GM18951 (cell line): ENCODE data around the gene KATNIP.

Experiments used
- POLR2A ChIP-seq: IDR thresholded peaks from 4 replicates; pipeline ENCODE4 v1.6.1; 2011; ENCODE audit warnings: mild to moderate bottlenecking; ENCODE audit not compliant: insufficient read length, insufficient read depth; ENCODE audit errors: extremely low read depth
- in situ Hi-C: fragments of 300-500 bp; cut with MboI; formaldehyde crosslinking; loops from one replicate; pipeline ENCODE4 v1.12.0; 2022; ENCODE audit warnings: low sequenced_read_pairs, mixed read lengths, inconsistent platforms; ENCODE audit not compliant: unreplicated experiment

KATNIP gene

GRCh38 chr16:27522173-27522707, 27.7 kb upstream of the KATNIP start:
- in situ Hi-C loops = no loop called here
- no peak for TF ChIP-seq POLR2A

GRCh38 chr16:27526180-27526579, 23.8 kb upstream of the KATNIP start:
- in situ Hi-C loops = no loop called here
- TF ChIP-seq POLR2A = no peak

- in situ Hi-C loops = no loop called here
- no peak for TF ChIP-seq POLR2A
Measured at GRCh38 chr16:27528294-27528693, 21.6 kb upstream of the KATNIP start.

GRCh38 chr16:27529962-27530361, 20.0 kb upstream of the KATNIP start:
- in situ Hi-C loops = no loop called here
- no peak for TF ChIP-seq POLR2A

- no peak for TF ChIP-seq POLR2A
Measured at GRCh38 chr16:27531186-27531585, 18.8 kb upstream of the KATNIP start.

GRCh38 chr16:27531826-27532800, 17.8 kb upstream of the KATNIP start:
- TF ChIP-seq POLR2A = no peak

More at GRCh38 chr16:27531186-27531585, 18.8 kb upstream of the KATNIP start:
- in situ Hi-C loops = no loop called here

GRCh38 chr16:27534256-27534655, 15.7 kb upstream of the KATNIP start:
- TF ChIP-seq POLR2A = no peak
- in situ Hi-C loops = no loop called here

More at GRCh38 chr16:27531826-27532800, 17.8 kb upstream of the KATNIP start:
- in situ Hi-C loops = no loop called here

- TF ChIP-seq POLR2A = no peak
- in situ Hi-C loops = no loop called here
Measured at GRCh38 chr16:27538528-27538927, 11.4 kb upstream of the KATNIP start.

GRCh38 chr16:27539120-27539519, 10.8 kb upstream of the KATNIP start:
- no peak for TF ChIP-seq POLR2A
- in situ Hi-C loops = no loop called here

GRCh38 chr16:27539636-27540035, 10.3 kb upstream of the KATNIP start:
- TF ChIP-seq POLR2A = no peak
- in situ Hi-C loops = no loop called here

GRCh38 chr16:27543801-27544200, 6.1 kb upstream of the KATNIP start:
- no peak for TF ChIP-seq POLR2A
- in situ Hi-C loops = no loop called here

GRCh38 chr16:27544671-27545070, 5.3 kb upstream of the KATNIP start:
- in situ Hi-C loops = no loop called here
- TF ChIP-seq POLR2A = no peak

- no peak for TF ChIP-seq POLR2A
- in situ Hi-C loops = no loop called here
Measured at GRCh38 chr16:27547134-27547533, 2.8 kb upstream of the KATNIP start.

GRCh38 chr16:27547851-27548250, 2.1 kb upstream of the KATNIP start:
- in situ Hi-C loops = no loop called here
- TF ChIP-seq POLR2A = no peak
